HepG2 (cell line): ENCODE measurements around the gene CHN2. TPM values are rescaled to one million over a fixed set of nuclear protein-coding genes. Genes with fewer than 3 reads are reported as not detected.

ENCODE experiments used
- ATF4 ChIP-seq, 2 experiments: fragments of 450-650 bp in 1 of 2; sonication (generic) in 1 of 2; formaldehyde crosslinking; IDR thresholded peaks; 2 replicates each; pipeline versions ENCODE4 v1.5.0 to v1.8.0; 2020 to 2022; ENCODE audit warnings: mild to moderate bottlenecking in 1 of 2, missing genetic modification reagents in 1 of 2
- CEBPB ChIP-seq: IDR thresholded peaks from 2 replicates; pipeline ENCODE4 v1.6.1; 2011; ENCODE audit warnings: low read depth, low read length, improper control_type of control experiment, borderline replicate concordance
- DR1 ChIP-seq: sonication (generic); formaldehyde crosslinking; IDR thresholded peaks from 2 replicates; pipeline ENCODE4 v1.8.0; 2021; ENCODE audit warnings: mild to moderate bottlenecking, missing genetic modification reagents, inconsistent platforms
- HIVEP1 ChIP-seq: sonication (generic); formaldehyde crosslinking; IDR thresholded peaks from 2 replicates; pipeline ENCODE4 v1.4.0; 2020; ENCODE audit warnings: mild to moderate bottlenecking, missing genetic modification reagents
- MTA1 ChIP-seq: sonication (generic); formaldehyde crosslinking; IDR thresholded peaks from 2 replicates; pipeline ENCODE4 v1.4.0; 2020; ENCODE audit warnings: missing genetic modification reagents, mild to moderate bottlenecking, borderline replicate concordance
- NFIB ChIP-seq: sonication (generic); formaldehyde crosslinking; IDR thresholded peaks from 2 replicates; pipeline ENCODE4 v1.9.0; 2021; ENCODE audit warnings: missing genetic modification reagents, mild to moderate bottlenecking, borderline replicate concordance
- PHF20 ChIP-seq: sonication (generic); formaldehyde crosslinking; IDR thresholded peaks from 2 replicates; pipeline ENCODE4 v1.5.0; 2020; ENCODE audit warnings: mild to moderate bottlenecking, missing genetic modification reagents
- THAP7 ChIP-seq: sonication (generic); formaldehyde crosslinking; IDR thresholded peaks from 2 replicates; pipeline ENCODE4 v1.8.1; 2023; ENCODE audit warnings: mild to moderate bottlenecking, missing genetic modification reagents
- ZBED4 ChIP-seq: sonication (generic); formaldehyde crosslinking; IDR thresholded peaks from 2 replicates; pipeline ENCODE4 v1.4.0; 2020; ENCODE audit warnings: missing genetic modification reagents, borderline replicate concordance
- ZNF280D ChIP-seq: sonication (generic); formaldehyde crosslinking; IDR thresholded peaks from 2 replicates; pipeline ENCODE4 v1.5.1; 2020; ENCODE audit warnings: mild to moderate bottlenecking, missing genetic modification reagents
- ZNF709 ChIP-seq: sonication (generic); formaldehyde crosslinking; IDR thresholded peaks from 2 replicates; pipeline ENCODE4 v1.5.0; 2020; ENCODE audit warnings: mild to moderate bottlenecking, missing genetic modification reagents
- ZNF720 ChIP-seq: sonication (generic); formaldehyde crosslinking; IDR thresholded peaks from 2 replicates; pipeline ENCODE4 v1.4.0; 2020; ENCODE audit warnings: missing genetic modification reagents
- polyA plus RNA-seq, 8 experiments: library from polyadenylated mRNA; depleted of rRNA in 3 of 8; stranded (reverse) in 7 of 8; unstranded in 1 of 8; fragments of >200 nt; fragmentation: Illumina TruSeq in 4 of 8; extraction: Trizol in 4 of 8; gene quantifications; 2 replicates each; pipeline versions ENCODE4 v1.2.1 to v1.2.3, GENCODE V29; 2011 to 2016; ENCODE audit warnings: low read depth in 4 of 8, missing spikeins in 1 of 8, mixed read lengths in 1 of 8; ENCODE audit not compliant: insufficient read depth in 1 of 8
- total RNA-seq, 5 experiments: library from RNA; depleted of rRNA; stranded (reverse); fragments of >200 nt; fragmentation: Illumina TruSeq; extraction: Trizol; gene quantifications; 2 replicates each; pipeline ENCODE4 v1.2.3, GENCODE V29; 2016; ENCODE audit warnings: low read depth in 1 of 5
- TF ChIP-seq, protein P1 (sequence below): sonication (generic); formaldehyde crosslinking; IDR thresholded peaks from 2 replicates; pipeline ENCODE4 v1.5.1; 2020; ENCODE audit warnings: missing genetic modification reagents, mild to moderate bottlenecking, borderline replicate concordance
- TF ChIP-seq, protein P2 (sequence below): sonication (generic); formaldehyde crosslinking; IDR thresholded peaks from 2 replicates; pipeline ENCODE4 v1.4.0; 2020; ENCODE audit warnings: mild to moderate bottlenecking, low read depth, missing genetic modification reagents

CHN2 gene
- total and polyA plus RNA-seq, 2 of the 13 experiments (the other 11 are each of a cell fraction or from before 2014, with no cell fraction given), result 23.5 to 30.5 TPM

- TF ChIP-seq ZBED4 (CRISPR knock-in tag) (peak; percentile 41; the same call in 1 of the 2 replicates), DR1 (CRISPR knock-in tag) (no peak), THAP7 (0 out of 2 replicates have a peak, but pooled peaks have one; percentile 23), ZNF709 (CRISPR knock-in tag) (no peak), ZNF720 (CRISPR knock-in tag) (no peak), CEBPB (peak; percentile 56; the same call in 1 of the 2 replicates), NFIB (no peak), ZNF280D (peak; percentile 90; the same call in 1 of the 2 replicates), MTA1 (CRISPR knock-in tag) (peak; percentile 91; the same call in 1 of the 2 replicates), ATF4 (CRISPR knock-in tag; IDR thresholded peaks at IDR 0.05) (peak in 1 of 2 experiments; percentile 73; a peak in 2 of 4 replicates), HIVEP1 (peak; percentile 53; the same call in 1 of the 2 replicates), PHF20 (CRISPR knock-in tag) (0 out of 2 replicates have a peak, but pooled peaks have one; percentile 1)
- TF ChIP-seq, protein P1, sequence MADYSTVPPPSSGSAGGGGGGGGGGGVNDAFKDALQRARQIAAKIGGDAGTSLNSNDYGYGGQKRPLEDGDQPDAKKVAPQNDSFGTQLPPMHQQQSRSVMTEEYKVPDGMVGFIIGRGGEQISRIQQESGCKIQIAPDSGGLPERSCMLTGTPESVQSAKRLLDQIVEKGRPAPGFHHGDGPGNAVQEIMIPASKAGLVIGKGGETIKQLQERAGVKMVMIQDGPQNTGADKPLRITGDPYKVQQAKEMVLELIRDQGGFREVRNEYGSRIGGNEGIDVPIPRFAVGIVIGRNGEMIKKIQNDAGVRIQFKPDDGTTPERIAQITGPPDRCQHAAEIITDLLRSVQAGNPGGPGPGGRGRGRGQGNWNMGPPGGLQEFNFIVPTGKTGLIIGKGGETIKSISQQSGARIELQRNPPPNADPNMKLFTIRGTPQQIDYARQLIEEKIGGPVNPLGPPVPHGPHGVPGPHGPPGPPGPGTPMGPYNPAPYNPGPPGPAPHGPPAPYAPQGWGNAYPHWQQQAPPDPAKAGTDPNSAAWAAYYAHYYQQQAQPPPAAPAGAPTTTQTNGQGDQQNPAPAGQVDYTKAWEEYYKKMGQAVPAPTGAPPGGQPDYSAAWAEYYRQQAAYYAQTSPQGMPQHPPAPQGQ (CRISPR knock-in tag), result no peak
- TF ChIP-seq, protein P2, sequence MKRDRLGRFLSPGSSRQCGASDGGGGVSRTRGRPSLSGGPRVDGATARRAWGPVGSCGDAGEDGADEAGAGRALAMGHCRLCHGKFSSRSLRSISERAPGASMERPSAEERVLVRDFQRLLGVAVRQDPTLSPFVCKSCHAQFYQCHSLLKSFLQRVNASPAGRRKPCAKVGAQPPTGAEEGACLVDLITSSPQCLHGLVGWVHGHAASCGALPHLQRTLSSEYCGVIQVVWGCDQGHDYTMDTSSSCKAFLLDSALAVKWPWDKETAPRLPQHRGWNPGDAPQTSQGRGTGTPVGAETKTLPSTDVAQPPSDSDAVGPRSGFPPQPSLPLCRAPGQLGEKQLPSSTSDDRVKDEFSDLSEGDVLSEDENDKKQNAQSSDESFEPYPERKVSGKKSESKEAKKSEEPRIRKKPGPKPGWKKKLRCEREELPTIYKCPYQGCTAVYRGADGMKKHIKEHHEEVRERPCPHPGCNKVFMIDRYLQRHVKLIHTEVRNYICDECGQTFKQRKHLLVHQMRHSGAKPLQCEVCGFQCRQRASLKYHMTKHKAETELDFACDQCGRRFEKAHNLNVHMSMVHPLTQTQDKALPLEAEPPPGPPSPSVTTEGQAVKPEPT (CRISPR knock-in tag), result peak; percentile 25; the same call in 1 of the 2 replicates
Measured at GRCh38 chr7:29248713-29249382, 54.3 kb downstream of the CHN2 start (continued).
